GM12875 (cell line): Measurements from ENCODE around the gene BOLA3.

Experiments used
- H3K4me3 ChIP-seq: one replicate; pipeline ENCODE4 v1.5.1; 2011; ENCODE audit warnings: low read depth, low read length, control low read depth
- TF ChIP-seq, protein P1 (sequence below): IDR thresholded peaks from 2 replicates; pipeline ENCODE4 v1.5.1; 2011; ENCODE audit warnings: low read depth, mild to moderate bottlenecking, control low read depth, inconsistent platforms, low read length, moderate library complexity, borderline replicate concordance; ENCODE audit not compliant: insufficient read depth

BOLA3 gene

DNA sequence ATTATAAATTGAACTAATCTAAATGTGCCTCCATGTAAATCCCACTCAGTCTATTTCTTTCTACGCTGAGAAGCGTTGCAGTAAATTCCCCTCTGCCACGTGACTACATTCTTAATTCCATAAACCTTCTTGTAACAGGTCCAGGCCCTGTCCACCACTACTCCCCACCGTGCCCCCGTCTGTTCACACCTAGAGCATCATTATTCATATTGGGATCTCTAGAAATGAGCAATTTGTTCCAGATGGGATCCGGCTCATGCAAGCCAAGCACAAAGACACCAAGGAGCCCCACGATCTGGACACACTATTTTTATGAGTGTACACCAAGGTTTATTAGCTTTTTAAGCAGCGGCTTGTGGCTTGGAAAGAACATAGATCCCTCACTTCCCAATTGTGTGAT, 38.2 kb downstream of the BOLA3 start:
- H3K4me3 ChIP-seq, result no peak overlapping the region
- TF ChIP-seq, protein P1, sequence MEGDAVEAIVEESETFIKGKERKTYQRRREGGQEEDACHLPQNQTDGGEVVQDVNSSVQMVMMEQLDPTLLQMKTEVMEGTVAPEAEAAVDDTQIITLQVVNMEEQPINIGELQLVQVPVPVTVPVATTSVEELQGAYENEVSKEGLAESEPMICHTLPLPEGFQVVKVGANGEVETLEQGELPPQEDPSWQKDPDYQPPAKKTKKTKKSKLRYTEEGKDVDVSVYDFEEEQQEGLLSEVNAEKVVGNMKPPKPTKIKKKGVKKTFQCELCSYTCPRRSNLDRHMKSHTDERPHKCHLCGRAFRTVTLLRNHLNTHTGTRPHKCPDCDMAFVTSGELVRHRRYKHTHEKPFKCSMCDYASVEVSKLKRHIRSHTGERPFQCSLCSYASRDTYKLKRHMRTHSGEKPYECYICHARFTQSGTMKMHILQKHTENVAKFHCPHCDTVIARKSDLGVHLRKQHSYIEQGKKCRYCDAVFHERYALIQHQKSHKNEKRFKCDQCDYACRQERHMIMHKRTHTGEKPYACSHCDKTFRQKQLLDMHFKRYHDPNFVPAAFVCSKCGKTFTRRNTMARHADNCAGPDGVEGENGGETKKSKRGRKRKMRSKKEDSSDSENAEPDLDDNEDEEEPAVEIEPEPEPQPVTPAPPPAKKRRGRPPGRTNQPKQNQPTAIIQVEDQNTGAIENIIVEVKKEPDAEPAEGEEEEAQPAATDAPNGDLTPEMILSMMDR, result no peak

DNA sequence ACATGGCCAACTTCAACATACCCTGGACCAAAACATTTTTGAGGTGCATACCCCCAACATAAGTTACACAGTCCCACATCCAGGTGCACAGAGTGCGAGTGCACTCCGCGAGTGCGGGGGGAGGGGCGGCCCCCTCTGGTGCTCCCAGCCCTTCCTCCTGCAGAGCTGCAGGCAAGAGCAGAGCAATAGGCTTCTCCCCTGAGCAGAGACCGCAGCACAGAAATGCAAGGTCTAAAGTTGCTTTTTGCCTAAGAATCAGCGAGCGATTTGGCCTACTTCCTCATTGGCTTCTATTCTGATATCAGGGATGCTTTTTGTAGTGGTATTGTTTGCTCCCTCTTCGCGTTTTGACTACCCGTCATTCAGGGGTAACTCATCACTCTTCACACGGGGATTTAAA, 40.6 kb downstream of the BOLA3 start:
- no peak overlapping the region for H3K4me3 ChIP-seq
- TF ChIP-seq, protein P1, result no peak

DNA sequence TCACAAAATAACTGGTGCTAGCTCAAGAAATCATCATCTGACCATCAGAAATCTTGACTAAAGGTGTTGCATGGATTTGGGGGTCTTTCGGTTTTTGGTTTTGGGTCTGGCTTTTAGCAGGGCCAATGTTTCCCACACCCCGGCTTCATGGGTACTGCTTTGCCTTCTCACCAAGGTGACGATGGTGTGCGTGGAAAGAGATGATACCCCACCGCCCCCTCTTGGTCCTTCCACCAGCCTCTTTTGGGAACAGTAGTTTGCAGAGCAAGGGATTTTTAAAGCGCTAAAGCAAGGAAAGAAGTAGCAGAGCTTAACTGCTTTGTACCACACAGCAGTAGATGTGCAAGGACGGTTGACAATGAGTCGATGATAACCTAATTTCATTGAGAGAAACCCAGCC, 42.3 kb downstream of the BOLA3 start:
- H3K4me3 ChIP-seq, result no peak overlapping the region
- TF ChIP-seq, protein P1, result no peak

DNA sequence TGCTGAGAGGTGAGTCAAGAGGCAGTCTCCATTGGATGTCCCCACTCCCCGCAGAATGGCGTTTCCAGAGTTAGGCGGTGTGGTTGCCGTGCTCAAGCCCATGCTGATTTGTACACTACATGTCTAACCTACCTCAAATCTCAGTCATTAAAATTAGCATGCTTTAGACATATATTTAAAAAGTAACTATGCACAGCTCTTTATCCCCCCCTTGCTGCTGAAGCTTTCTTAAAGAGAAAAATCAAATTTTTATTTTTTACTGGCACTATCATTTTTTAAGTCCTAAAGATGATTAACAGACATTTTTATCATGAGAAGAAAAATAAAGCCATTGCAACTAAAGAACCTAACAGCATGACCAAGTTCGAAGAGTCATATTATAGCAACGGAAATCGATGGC, 42.9 kb downstream of the BOLA3 start:
- no peak overlapping the region for H3K4me3 ChIP-seq
- TF ChIP-seq, protein P1, result no peak

DNA sequence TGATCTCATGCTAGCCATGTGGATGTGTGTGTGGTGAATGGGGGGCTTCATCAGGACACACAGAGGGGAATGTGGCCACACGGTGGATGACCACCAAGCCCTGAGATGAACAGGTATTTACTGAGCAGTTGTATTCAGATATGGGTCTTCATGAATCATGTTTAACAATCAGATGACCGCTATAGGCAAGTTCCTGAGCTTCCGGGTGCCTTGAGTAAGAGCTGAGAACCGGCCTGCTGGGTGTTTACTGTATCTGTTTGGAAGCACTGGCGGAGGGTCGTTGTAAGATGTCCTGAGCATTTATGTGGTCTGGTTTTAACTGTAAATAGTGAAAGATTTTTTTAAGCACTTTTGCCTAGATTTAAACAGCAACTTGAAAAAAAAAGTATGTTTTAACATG, 43.9 kb downstream of the BOLA3 start:
- TF ChIP-seq, protein P1, result no peak
- H3K4me3 ChIP-seq, result no peak overlapping the region

DNA sequence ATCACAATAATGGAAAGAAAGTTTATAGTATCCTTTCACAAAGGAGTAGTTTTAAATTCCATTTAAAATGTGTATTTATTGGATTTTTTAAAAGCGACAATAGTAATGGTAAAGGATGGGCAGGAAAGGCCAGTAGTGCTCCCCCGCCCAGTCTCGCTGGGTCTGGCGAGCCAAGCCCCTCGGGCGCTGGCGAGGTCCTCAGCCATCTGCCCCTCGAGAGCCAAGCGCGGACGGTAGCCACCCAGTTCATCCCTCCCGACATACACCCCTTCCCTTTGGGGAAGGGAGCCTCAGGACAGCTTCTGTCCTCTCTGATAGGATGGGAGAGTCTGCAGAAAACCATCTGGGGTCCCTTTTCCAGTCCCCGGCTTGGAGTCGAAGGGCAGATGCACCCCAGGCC, 45.2 kb downstream of the BOLA3 start:
- TF ChIP-seq, protein P1, result no peak
- no peak overlapping the region for H3K4me3 ChIP-seq

DNA sequence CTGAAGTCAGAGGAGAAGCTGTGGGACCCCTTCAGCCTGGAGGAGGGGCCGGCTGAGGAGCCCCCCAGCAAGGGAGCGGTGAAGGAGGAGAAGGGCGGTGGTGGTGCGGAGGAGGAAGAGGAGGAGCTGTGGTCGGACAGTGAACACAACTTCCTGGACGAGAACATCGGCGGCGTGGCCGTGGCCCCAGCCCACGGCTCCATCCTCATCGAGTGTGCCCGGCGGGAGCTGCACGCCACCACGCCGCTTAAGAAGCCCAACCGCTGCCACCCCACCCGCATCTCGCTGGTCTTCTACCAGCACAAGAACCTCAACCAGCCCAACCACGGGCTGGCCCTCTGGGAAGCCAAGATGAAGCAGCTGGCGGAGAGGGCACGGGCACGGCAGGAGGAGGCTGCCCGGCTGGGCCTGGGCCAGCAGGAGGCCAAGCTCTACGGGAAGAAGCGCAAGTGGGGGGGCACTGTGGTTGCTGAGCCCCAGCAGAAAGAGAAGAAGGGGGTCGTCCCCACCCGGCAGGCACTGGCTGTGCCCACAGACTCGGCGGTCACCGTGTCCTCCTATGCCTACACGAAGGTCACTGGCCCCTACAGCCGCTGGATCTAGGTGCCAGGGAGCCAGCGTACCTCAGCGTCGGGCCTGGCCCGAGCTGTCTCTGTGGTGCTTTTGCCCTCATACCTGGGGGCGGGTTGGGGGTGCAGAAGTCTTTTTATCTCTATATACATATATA, 46.0 kb downstream of the BOLA3 start:
- TF ChIP-seq, protein P1, result no peak
- no peak overlapping the region for H3K4me3 ChIP-seq
